ENCODE measurements around the gene KCTD17. TPM values are rescaled to one million over a fixed set of nuclear protein-coding genes. Genes with fewer than 3 reads are reported as not detected.

Gene KCTD17
- total and polyA plus RNA-seq, 2 donors (not counting 1 experiment from before 2014, with no cell fraction given), result 10.6 to 19.3 TPM

GRCh38 chr22:37079668-37080171 lies 28.2 kb downstream of the KCTD17 start:
- Histone ChIP-seq H2AFZ (ENCODE audit: low read length) (no peak overlapping the region), H3K4me3 (replicated peaks in 1 of 4; ENCODE audit: control extremely low read depth in 1 of 4, insufficient read depth in 1 of 4, low read depth in 3 of 4, low read length in 4 of 4) (no peak overlapping the region), H3K4me1 (ENCODE audit: control insufficient read depth, extremely low read depth, insufficient read depth, low read length) (no peaks in the 10 kb centered on the region), H3K9me3 (ENCODE audit: control insufficient read depth, insufficient read depth, low read depth, low read length) (no peaks in the 10 kb centered on the region), H3K9ac (ENCODE audit: insufficient read depth, low read length) (no peak overlapping the region), H3K4me2 (ENCODE audit: extremely low read depth, insufficient read depth, low read length) (no peak overlapping the region), H3K79me2 (ENCODE audit: control insufficient read depth, insufficient read depth, low read length) (no peaks in the 10 kb centered on the region), H3K27ac (ENCODE audit: insufficient read depth, low read length) (no peak overlapping the region), H3K27me3 (ENCODE audit: control insufficient read depth, insufficient read depth, low read length) (peaks cover 10% of the 10 kb centered on the region), H3K36me3 (ENCODE audit: control insufficient read depth, insufficient read depth, low read length) (no peaks in the 10 kb centered on the region), H4K20me1 (ENCODE audit: control insufficient read depth, extremely low read depth, insufficient read depth, low read length) (no peaks in the 10 kb centered on the region)
- DNase-seq (ENCODE audit: low read depth in 2 of 2), result peak; percentile 9 to 62
- TF ChIP-seq CTCF (conservative IDR thresholded peaks at IDR 0.05 in 1 of 2, IDR thresholded peaks at IDR 0.05 in 1 of 2; ENCODE audit: low read depth in 1 of 2, low read length in 2 of 2) (no peak), EZH2 (IDR thresholded peaks at IDR 0.05; ENCODE audit: low read length, missing control alignments) (no peak)

GRCh38 chr22:37080438-37080837 lies 28.9 kb downstream of the KCTD17 start:
- H2AFZ ChIP-seq (ENCODE audit: low read length), result no peak overlapping the region
- no peak overlapping the region for H3K9ac ChIP-seq (ENCODE audit: insufficient read depth, low read length)
- peaks cover 10% of the 10 kb centered on the region for H3K27me3 ChIP-seq (ENCODE audit: control insufficient read depth, insufficient read depth, low read length)
- no peaks in the 10 kb centered on the region for H3K79me2 ChIP-seq (ENCODE audit: control insufficient read depth, insufficient read depth, low read length)
- DNase-seq (ENCODE audit: low read depth in 2 of 2), result no peak
- no peak overlapping the region for H3K4me3 ChIP-seq (replicated peaks in 1 of 4; ENCODE audit: control extremely low read depth in 1 of 4, insufficient read depth in 1 of 4, low read depth in 3 of 4, low read length in 4 of 4)
- no peak overlapping the region for H3K4me2 ChIP-seq (ENCODE audit: extremely low read depth, insufficient read depth, low read length)
- H3K27ac ChIP-seq (ENCODE audit: insufficient read depth, low read length), result no peak overlapping the region
- TF ChIP-seq CTCF (conservative IDR thresholded peaks at IDR 0.05 in 1 of 2, IDR thresholded peaks at IDR 0.05 in 1 of 2; ENCODE audit: low read depth in 1 of 2, low read length in 2 of 2), result no peak
- no peak for TF ChIP-seq EZH2 (IDR thresholded peaks at IDR 0.05; ENCODE audit: low read length, missing control alignments)
- no peaks in the 10 kb centered on the region for H4K20me1 ChIP-seq (ENCODE audit: control insufficient read depth, extremely low read depth, insufficient read depth, low read length)
- no peaks in the 10 kb centered on the region for H3K9me3 ChIP-seq (ENCODE audit: control insufficient read depth, insufficient read depth, low read depth, low read length)
- H3K4me1 ChIP-seq (ENCODE audit: control insufficient read depth, extremely low read depth, insufficient read depth, low read length), result no peaks in the 10 kb centered on the region
- no peaks in the 10 kb centered on the region for H3K36me3 ChIP-seq (ENCODE audit: control insufficient read depth, insufficient read depth, low read length)

- DNase-seq (ENCODE audit: low read depth in 2 of 2), result no peak
- no peak for TF ChIP-seq EZH2 (IDR thresholded peaks at IDR 0.05; ENCODE audit: low read length, missing control alignments)
- TF ChIP-seq CTCF (conservative IDR thresholded peaks at IDR 0.05 in 1 of 2, IDR thresholded peaks at IDR 0.05 in 1 of 2; ENCODE audit: low read depth in 1 of 2, low read length in 2 of 2), result no peak
- Histone ChIP-seq H3K27me3 (ENCODE audit: control insufficient read depth, insufficient read depth, low read length) (peaks cover 10% of the 10 kb centered on the region), H2AFZ (ENCODE audit: low read length) (no peak overlapping the region), H3K79me2 (ENCODE audit: control insufficient read depth, insufficient read depth, low read length) (no peaks in the 10 kb centered on the region), H4K20me1 (ENCODE audit: control insufficient read depth, extremely low read depth, insufficient read depth, low read length) (no peaks in the 10 kb centered on the region), H3K9ac (ENCODE audit: insufficient read depth, low read length) (no peak overlapping the region), H3K4me1 (ENCODE audit: control insufficient read depth, extremely low read depth, insufficient read depth, low read length) (no peaks in the 10 kb centered on the region), H3K4me2 (ENCODE audit: extremely low read depth, insufficient read depth, low read length) (no peak overlapping the region), H3K4me3 (replicated peaks in 1 of 4; ENCODE audit: control extremely low read depth in 1 of 4, insufficient read depth in 1 of 4, low read depth in 3 of 4, low read length in 4 of 4) (no peak overlapping the region), H3K36me3 (ENCODE audit: control insufficient read depth, insufficient read depth, low read length) (no peaks in the 10 kb centered on the region), H3K9me3 (ENCODE audit: control insufficient read depth, insufficient read depth, low read depth, low read length) (no peaks in the 10 kb centered on the region), H3K27ac (ENCODE audit: insufficient read depth, low read length) (no peak overlapping the region)
Observed at GRCh38 chr22:37080838-37081237, 29.3 kb downstream of the KCTD17 start.
